Activated T-cell treated with anti-CD3 and anti-CD28 coated beads for 4 hours (primary cell): ENCODE data around the gene CD63.

Source experiments
- DNase-seq: peaks from one replicate; pipeline ENCODE4 v3.0.0-alpha.2; 2020

The CD63 gene

DNA sequence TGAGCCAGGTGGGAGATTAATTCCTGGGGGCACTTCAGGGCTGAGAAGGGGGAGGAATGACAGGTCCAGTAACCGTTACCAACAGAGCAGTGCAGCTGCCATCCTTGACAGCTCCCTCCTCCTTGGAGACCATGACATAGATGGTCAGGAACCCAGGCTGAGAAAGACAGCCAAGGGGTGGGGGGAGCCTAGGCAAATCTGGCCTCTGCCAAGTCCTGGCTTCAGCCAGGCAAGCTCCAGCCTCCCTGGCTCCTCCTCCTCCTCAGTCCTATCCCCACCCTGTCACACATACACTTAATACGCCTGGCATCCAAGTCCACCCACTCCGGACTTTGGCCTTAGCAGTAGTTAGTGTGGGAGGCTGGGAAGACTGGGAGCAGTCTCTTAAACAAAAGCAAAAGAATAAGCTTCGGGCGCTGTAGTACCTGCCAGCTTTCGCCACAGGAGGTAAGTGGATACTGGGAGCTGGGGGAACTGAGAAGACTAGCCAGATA lies 8.7 kb downstream of the CD63 start, which contains the start of gene RDH5:
RDH5 (plus strand) TSS at position 323 of the 494 bp plus-strand sequence. CDS start 792 bp downstream, outside the sequence.
- no peak for DNase-seq

DNA sequence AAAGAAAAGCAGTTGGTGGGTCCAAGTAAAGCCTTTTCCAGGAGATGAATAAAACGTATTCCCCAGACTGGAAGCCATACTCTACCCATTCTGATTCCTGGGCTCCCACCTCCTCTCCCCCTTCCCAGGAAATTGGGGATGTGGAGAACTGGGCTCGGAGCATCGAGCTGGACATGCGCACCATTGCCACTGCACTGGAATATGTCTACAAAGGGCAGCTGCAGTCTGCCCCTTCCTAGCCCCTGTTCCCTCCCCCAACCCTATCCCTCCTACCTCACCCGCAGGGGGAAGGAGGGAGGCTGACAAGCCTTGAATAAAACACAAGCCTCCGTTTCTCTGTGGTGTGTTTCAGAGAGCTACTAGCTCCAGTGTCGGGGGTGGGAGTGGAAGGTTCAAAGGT lies 9.4 kb downstream of the CD63 start:
- DNase-seq, result no peak

DNA sequence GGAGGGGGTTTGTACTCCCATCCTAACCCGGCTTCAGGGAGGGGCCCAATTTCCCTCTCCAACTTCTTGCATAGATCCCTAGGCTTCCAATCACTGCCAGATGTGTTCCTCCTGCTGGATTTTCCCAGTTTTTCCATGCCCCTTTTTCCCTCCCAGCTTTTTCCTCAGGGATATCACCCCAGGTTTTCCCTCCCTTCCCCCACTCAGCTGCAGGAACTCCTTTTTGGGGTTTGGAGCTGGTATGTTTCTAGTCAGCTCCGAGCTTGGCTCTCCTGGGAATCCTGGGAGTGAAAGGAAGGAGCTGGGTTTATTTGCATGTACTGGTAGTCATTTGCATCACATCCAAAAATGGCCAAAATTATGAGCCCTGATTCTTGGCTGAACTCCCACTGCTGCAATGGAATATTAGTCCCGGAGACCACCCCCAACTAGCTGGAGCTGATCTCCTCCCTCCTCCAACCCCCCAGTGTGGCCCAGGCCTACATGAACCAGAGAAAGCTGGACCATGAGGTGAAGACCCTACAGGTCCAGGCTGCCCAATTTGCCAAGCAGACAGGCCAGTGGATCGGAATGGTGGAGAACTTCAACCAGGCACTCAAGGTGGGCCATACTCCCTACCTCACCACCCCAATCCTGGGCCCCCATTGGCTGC lies 10.1 kb downstream of the CD63 start:
- no peak for DNase-seq

DNA sequence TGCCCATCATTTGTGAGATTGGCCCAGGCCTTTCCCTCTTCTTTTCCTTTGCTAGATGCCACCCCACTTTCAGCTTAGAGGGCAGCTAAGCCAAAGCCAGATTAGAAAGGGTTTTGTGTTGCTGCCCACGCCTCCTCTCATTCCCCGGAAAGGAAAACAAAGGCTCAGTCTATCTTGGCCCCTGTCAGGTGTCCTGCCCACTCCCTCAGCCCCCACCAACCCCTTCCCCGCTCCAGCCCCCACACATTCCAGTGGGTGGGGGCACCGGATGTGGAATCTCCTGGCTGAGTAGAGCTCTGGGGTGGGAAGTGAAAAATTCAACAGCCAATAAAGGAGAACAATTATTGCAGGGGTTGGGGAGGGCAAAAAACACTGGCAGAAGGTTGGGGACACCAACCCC lies 10.8 kb downstream of the CD63 start:
- no peak for DNase-seq

DNA sequence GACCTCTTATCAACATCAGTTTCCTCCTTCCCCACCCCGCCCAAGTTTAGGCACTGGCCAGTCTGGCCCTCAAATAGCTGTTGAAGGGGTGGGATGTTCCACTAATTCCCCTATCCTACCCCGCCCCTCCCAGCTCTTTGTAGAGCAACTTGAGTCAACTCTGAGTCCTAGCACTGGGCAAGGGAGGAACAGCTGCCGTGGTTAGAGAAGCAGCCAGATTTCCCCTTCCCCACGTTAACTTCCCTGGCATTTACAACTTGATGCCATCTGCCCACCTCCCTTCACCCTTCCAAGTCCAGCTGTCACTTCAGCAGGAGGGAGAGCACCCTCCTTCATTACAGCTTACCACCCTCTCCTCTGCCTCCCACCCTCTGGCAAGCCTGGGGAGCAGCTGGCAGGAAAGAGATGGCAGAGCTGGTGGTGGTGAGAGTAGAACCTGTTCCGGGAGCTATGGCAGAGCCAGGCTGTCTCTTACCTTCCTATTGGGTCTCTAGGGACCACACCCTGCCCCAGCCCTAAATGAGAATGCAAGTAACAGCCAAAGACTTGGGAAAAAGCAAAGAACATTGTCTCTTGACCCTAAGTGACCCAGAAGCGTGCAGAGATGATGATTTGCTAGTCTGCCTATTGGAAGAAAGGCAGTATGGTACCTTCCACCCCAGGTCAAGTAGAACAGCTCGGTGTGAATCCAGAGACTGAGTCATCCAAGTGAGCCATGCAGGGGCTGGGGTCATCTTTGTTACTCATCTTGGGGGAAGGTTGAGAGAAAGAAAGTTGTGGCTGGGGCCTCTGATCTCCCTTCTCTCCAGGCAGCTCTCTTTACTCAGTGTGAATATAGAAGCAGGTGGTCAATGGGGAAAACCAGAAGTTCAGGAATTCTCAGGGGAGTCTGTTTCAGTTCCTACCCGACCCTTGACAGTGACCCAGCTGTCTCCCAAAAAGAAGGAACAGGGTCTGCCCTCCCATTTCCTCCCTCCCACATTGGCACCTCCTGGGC lies 11.5 kb downstream of the CD63 start:
- no peak for DNase-seq

DNA sequence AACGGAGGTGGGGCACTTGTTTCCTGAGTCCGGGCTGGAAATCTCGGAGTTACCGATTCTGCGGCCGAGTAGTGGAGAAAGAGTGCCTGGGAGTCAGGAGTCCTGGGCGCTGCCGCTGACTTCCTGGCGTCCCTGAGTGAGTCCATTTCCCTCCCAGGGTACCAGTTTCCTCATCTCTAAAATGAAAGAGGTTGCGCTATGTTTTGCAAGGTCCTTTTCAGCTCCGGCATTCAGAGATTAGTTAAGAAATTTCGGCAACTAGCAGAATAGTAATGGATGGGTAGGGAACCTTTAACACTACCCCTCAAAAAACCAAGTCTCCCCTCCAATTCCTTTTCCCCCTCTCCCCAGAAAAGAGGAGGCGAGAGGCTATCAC lies 12.2 kb downstream of the CD63 start:
- DNase-seq, result no peak

DNA sequence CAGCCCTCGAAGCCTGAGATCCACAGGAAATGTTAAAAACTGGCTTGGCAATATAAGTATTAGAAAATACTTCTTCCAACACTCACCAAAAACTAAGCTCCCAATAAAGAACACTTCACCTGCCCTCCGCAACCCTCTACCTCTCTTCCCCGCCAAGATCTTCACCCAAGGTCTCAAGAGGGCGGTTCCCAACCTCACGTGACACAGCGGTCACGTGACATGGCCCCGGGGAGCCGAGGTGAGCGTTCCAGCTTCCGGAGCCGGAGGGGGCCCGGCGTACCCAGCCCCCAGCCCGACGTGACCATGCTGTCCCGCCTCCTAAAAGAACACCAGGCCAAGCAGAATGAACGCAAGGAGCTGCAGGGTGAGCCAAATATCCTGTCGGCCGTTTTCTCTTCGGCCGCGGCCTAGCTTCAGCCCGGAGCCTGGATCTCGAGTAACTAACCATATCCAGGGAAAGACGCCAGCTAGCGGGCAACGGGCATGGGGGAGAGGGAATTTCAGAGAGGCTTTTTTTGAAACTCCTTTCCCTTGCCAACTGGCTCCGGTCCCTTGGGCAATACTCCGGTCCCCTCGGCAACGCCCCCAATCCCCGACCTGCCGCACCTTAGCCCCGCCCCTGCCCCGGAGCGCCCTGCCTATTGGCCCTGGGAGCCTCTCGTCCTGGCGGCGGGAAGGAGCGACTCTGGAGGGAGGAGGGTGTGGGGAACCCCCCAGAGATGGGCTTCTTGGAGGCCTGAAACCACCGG lies 12.8 kb downstream of the CD63 start, which contains the start of gene BLOC1S1:
BLOC1S1 (plus strand) TSS at position 214 of the 749 bp plus-strand sequence; CDS start at position 220, 6 bp downstream.
- DNase-seq, result peak; percentile 89

DNA sequence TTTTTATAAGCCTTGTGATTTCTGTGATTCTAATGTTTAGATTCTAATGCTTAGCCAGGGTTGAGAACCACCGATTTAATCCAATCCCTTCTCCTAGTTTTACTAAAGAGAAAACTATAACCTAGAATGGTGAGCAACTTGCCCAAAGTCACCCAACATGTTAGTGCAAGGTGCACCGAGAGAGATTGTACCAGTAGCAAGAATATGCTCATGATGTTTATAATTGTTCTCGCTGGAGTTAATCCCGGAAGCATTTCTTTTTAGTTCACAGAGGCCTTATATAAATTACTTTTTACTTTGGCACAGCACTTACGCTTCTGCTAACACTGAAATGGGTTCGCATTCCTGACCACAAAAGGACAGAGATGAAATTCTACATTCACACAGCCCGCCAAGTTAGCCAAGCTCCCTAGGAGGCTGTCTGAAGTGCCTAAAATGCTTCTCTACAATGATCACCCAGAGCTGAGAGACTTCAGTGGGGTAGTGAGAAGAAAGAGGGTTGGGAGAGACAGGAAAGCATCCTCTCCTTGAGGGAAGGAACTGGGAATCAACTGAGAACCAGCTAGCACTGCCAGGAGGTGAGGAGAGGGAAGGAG lies 13.5 kb downstream of the CD63 start:
- no peak for DNase-seq

DNA sequence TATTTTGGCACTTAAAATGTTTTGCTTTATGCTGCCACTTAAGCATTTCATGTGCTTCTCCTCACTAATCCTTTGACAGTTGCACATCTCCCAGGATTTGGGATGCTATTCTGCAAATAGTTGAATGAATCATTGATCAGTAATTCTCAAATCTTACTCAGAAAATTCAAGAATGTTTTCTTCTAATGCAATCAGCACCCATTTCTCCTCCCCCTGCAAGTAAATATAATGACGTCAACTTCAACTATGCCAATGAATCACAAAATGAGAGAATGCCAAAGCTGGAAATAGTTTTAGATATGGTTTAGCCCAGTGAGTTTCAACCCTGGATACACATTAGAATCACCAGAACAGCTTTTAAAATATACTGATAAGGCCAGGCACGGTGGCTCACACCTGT lies 15.1 kb downstream of the CD63 start:
- DNase-seq, result no peak

DNA sequence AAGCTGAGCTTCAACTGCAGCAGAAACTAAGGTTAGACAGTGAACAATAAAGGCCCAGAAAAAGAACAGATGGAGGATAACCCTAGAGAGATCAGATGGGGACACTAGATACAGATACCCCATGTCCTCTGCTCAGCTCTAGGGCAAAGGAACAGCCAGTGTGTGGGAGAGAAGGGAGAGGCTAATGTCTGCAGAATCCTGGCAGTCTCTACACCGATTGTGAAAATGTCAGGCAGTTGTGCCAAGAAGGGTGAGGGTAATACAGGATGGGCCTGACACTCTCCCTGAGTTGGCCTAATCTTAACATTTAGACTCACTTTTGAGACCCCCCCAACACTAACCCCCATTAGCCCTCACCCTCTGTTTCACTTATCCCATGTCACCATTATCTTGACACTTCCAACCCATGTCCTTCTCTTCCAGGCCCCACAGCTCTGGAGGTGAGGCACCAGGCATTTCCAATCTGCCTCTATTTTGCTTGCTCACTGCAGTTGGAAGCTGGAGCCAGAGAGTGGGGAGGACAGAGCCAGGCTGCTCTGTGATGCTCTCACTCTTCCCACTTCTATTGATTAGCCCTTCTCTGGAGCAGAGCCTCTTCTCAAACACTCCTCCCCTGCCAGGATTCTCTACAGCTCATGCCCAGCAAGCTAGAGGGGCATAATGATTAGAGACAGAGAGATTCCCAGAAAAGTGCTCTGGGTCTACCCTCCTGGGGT lies 16.0 kb downstream of the CD63 start:
- no peak for DNase-seq

DNA sequence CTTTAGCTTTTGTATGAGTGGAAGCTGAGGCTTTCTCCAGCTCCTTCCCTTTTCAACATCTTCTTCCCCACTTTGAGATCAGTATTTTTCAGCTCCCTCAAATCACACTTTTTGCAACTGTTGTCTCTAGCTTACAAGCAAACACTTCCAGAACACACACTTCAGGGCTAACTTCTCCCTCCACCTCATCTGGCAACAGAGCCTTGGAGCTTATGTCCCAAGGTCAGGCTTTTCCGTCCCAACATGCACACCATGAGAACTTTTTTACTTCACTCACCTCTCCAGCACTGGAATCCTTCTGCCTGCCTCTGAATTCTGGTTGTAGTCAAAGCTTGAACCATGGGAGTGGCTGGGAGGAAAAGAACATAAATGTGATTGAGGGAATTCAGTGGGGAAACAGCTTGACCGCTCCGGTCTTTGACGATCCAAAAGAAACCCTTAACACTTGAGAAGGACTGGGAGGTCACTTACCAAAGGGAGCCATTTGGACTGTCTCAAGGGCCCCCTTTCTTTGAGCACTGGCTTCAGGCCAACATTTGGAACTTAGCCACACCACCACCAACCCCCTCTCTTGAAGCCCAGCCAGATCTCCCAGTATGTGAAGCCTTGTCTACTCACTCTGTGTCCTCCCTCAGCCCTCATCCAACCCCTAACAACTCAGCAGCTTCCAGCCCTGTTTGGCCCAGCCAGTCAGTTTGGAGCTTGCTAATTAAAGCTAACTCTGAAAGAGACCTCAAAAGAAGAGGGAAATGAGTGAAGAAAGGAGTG lies 16.8 kb downstream of the CD63 start:
- no peak for DNase-seq

DNA sequence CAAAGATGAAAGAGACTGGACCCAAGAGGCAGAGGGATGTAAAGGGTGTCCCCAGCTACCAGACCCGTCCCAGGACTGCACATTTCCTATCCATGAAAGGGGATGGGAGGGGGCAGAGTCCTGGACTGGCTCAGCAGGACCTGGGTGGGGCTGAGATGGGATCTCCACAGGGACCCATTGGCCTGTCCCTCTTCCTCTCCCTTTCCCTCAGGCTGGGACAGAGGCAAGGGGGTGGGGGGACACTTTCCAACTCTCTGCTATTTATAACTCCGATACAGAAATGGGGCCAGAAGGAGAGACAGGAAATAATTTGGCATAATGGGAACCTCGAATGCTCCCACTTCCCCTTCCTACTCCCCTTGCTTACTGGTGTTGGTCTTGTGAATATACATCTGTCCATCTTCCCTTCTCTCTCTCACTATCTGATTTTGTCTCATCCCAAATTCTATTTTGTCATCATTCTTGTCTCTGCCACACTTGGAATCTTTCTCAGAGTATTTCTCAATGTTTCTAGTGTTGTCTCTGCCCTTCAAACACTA lies 20.0 kb downstream of the CD63 start:
- DNase-seq, result no peak

DNA sequence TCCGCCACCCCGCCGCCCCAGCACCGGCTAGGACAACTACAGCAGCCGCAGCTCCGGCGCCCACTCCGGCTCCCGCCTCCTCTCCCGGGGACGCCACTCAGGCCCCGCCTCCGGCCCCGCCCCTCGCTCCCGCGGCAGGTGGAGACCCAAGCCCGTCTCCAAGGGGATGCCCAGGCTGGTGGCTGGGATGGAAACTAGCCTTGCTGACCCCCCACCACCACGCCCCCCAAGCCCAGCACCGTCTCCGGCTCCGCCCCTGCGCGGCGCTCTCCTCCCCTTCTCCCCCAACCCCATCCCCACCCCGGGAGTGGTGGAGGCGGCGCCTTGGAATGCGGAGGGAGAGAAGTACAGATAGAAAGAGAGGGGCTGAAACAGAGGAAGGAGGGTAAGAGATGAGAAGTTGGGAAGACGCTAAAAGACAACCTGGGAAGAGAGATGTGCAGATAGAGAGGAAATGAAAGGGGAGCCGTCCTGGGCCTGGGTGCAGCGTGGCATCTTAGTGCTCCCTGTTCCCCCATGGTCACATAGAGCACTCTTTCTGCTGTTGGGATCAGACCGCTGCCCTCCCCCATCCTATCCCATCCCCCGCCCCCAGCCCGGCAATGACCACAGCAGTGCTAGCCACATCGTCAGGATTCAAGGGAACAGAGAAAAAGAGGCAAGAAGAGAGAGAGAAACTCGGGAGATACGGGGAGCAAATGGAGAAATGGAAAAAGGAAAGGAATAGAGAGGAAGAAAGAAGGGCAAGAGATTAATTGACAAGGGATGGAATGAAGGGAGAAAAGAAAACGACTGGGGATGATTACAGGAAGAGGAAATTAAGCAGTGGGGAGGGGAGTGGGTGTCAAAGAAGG lies 20.7 kb downstream of the CD63 start, which contains the start of gene ITGA7:
ITGA7 (minus strand) TSS at position 64 of the 854 bp plus-strand sequence. CDS start 222 bp downstream, outside the sequence.
- peak; percentile 50 for DNase-seq

DNA sequence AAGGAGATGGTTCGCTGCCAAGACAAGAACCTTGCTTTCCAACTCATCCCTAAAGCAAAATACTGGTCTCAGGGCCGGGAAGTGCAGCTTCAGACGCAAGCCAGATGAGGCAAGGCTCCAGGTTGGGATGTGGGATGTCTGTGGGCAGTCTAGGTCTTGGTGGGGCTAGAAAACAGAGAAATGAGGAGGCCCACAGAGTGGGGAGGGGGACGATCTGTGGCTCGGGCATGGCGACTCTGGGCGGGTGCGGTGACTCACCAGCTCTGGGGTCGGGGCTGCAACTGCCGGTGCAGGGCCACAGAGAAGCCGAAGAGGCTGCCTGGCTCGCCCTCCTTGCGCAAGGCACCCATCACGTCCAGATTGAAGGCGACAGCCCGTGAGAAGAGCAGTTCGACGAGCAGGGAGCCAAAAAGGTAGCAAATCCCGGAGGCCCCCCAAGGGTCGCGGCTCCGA lies 21.6 kb downstream of the CD63 start:
- DNase-seq, result no peak

DNA sequence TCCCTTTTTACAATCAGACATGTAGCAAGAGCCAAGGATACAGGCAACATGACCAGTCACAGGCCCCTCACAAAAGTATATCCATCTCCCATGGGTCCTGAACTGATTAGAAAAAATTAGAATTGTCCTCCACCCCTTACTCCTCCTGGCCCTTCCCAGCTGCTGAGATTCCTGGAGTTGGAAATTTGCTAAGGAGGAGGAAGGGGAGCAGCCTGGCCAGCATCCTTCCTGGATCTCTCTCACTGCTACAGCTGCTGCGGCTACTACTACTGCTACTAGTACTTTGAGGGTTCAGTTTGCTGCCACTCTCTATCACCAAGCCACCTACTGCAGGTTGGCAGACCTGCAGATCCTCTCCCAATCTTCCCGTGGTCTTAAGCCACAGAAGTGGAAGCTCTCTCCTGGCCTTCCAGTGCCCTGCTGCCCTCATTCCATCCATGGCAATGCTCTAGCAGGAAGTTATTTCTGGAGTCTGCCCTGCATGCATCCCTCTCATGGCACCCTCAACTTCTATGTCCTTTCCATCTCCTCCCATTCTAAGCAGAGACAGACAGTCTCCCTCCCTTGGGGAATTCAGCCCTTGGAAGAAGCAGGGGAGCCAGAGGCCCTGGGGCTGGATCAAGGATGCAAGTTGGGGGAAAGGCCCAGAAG lies 22.1 kb downstream of the CD63 start:
- no peak for DNase-seq

DNA sequence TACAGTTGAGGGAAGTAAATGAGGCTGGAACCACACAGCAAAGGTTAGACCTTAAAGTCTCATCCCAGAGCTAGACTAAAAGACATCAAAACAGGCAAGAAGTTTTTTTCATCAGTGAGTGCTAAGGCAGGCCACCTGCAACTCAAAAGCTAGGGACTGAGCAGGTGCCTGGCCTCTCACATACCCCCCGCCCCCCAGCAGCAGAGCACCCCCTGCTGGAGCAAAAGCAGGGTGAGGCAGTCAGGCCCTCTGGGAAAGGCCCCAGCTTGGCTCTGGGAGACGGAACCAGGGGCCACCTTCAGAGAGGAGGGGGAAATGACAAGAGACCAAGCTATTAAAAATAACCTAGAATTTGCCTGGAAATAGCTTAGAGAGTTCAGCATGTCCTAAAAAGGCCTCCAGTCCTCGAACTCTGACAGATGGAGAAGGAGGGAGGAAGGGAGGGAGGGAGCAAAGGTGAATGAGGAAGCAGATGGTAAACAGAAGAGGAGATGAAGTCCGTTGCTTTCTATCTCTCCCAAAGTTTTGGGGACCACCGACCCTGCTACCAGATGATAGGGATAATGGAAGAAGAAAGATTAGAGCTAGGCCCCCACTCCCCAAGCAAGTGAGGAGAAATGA lies 22.9 kb downstream of the CD63 start:
- no peak for DNase-seq

DNA sequence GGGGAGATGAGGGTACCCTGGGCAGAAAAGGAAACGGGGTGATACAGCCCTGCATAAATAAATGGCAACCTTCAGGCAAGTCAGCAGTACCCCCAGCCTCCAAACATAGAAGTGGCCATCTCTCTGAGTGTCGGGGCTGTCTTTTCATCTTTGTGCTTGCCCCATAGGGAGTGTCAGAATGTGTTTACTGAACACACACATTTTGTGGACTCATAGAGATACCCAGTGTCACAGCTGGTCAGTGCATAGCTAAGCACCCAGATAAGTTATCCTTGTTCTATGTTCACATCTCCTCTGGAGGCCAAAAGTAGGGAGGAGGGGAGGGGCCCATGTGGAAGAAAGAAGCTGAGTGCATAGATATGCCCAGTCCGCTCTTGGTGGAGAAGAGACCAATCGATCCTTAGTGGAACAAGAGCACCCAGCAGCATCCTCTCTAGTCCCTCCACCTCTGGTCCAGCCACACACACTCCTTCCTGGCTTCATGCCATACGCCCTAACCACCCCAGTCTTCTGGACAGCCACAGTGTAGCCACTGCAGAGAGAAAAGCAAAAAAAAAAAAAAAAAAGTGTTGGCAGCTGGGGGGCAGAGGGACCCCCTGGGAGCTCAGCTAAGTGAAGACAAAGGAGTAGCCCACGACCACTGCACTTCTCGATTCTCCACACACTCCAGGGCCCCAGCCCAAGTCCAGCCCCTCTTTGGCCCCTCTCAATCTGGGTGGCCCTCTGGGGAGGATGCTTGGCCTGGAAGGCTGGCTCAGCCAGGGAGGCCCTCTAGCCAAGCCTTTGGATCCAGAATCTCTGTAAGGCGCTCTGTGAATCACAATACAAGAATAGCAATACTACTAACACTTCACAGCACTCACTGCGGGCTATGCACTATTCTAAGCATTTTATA lies 23.7 kb downstream of the CD63 start:
- DNase-seq, result no peak
